Breast epithelium (tissue), 4 donors: ENCODE results near the gene SREK1IP1. TPM values are rescaled to one million over a fixed set of nuclear protein-coding genes. Genes with fewer than 3 reads are reported as not detected.
A peak's percentile ranks its signal among the peaks of the same experiment; 100 is the strongest.

Source experiments
- DNase-seq, 2 donors: peaks; one replicate each; pipeline ENCODE4 v3.0.0-alpha.2; 2019; ENCODE audit warnings: low spot score in 2 of 2
- H3K27ac ChIP-seq, 2 donors: fragments of 200-600 bp; sonication (generic) in 1 of 2; one replicate each; pipeline ENCODE4 v1.5.1; 2016 to 2019; ENCODE audit warnings: mild to moderate bottlenecking in 1 of 2
- H3K27me3 ChIP-seq, 2 donors: fragments of 200-600 bp; sonication (generic) in 1 of 2; one replicate each; pipeline versions ENCODE4 v1.5.1 to v1.6.0; 2017 to 2019; ENCODE audit warnings: control low read depth in 1 of 2, mild to moderate bottlenecking in 1 of 2
- H3K36me3 ChIP-seq: fragments of 200-600 bp; one replicate; pipeline ENCODE4 v1.5.1; 2019
- H3K4me1 ChIP-seq, 2 donors: fragments of 200-600 bp; sonication (generic); one replicate each; pipeline ENCODE4 v1.5.1; 2016 to 2019; ENCODE audit warnings: control low read depth in 1 of 2
- H3K4me3 ChIP-seq, 3 donors: fragments of 200-600 bp; sonication (generic); 1 replicate in 2 of 3; 2 replicates in 1 of 3; pipeline ENCODE4 v1.5.1; 2016 to 2019; ENCODE audit warnings: mild to moderate bottlenecking in 3 of 3, moderate library complexity in 2 of 3
- H3K9me3 ChIP-seq, 2 donors: fragments of 200-600 bp; sonication (generic) in 1 of 2; one replicate each; pipeline ENCODE4 v1.5.1; 2016 to 2019; ENCODE audit warnings: control low read depth in 1 of 2
- CTCF ChIP-seq, 3 donors: fragments of 450-650 bp; IDR thresholded peaks; one replicate each; pipeline ENCODE4 v1.5.1; 2016 to 2017; ENCODE audit warnings: antibody characterized with exemption in 3 of 3, mild to moderate bottlenecking in 3 of 3, moderate library complexity in 3 of 3
- POLR2A ChIP-seq: fragments of 450-650 bp; IDR thresholded peaks from one replicate; pipeline ENCODE4 v1.6.1; 2016; ENCODE audit warnings: antibody characterized with exemption, mild to moderate bottlenecking, moderate library complexity
- POLR2AphosphoS5 ChIP-seq, 3 donors: sonication (generic); formaldehyde crosslinking; IDR thresholded peaks; one replicate each; pipeline ENCODE4 v1.6.1; 2017; ENCODE audit warnings: antibody characterized with exemption in 3 of 3
- intact Hi-C: fragments of 100-400 bp; cut with DNase I; formaldehyde crosslinking; loops from one replicate; pipeline ENCODE4 v1.15.1; 2023; ENCODE audit warnings: low total_unique reads
- total RNA-seq, 3 donors: library from RNA; depleted of rRNA; stranded (reverse); fragments of >200 nt; gene quantifications; one replicate each; pipeline ENCODE4 v1.1.0, GENCODE V29; 2016

Gene SREK1IP1
- total RNA-seq, 3 donors from 2014 or later: 6.6 to 13.0 (median 8.9) TPM

GRCh38 chr5:64790210-64790609 is 21.7 kb upstream of the SREK1IP1 start:
- no peak overlapping the region for H3K27ac ChIP-seq
- H3K36me3 ChIP-seq: no peaks in the 10 kb centered on the region
- no peaks in the 10 kb centered on the region for H3K9me3 ChIP-seq
- H3K27me3 ChIP-seq: no peaks in the 10 kb centered on the region
- H3K4me3 ChIP-seq: no peak overlapping the region
- TF ChIP-seq POLR2A: no peak
- no peak for TF ChIP-seq CTCF (IDR thresholded peaks at IDR 0.05)
- no peak for TF ChIP-seq POLR2AphosphoS5 (IDR thresholded peaks at IDR 0.05)
- DNase-seq: no peak
- intact Hi-C loops: no loop called here
- H3K4me1 ChIP-seq: no peaks in the 10 kb centered on the region

DNA sequence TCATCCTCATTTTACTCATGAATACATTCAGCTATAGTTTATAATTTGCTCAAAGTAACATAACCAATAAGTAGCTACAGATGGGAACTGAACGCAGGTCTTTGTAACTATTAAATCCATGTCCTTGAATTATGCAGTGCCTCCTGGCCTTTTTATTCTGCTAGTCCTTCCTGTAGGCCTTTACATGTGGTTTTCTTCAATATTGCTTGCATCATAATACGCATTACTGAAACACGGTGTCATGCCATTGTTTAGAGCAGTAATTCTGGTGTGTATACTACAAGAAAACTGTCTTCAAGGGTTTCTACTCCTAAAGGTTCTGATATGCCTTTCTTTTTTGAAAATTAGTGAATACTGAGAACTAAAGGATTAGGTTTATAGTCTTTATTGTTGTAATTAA is 21.0 kb upstream of the SREK1IP1 start:
- TF ChIP-seq POLR2A: no peak
- TF ChIP-seq POLR2AphosphoS5 (IDR thresholded peaks at IDR 0.05): no peak
- TF ChIP-seq CTCF (IDR thresholded peaks at IDR 0.05): no peak
- H3K4me1 ChIP-seq: no peaks in the 10 kb centered on the region
- DNase-seq: no peak
- H3K36me3 ChIP-seq: no peaks in the 10 kb centered on the region
- intact Hi-C loops: no loop called here
- no peak overlapping the region for H3K4me3 ChIP-seq
- H3K9me3 ChIP-seq: no peaks in the 10 kb centered on the region
- H3K27me3 ChIP-seq: no peaks in the 10 kb centered on the region
- no peak overlapping the region for H3K27ac ChIP-seq

DNA sequence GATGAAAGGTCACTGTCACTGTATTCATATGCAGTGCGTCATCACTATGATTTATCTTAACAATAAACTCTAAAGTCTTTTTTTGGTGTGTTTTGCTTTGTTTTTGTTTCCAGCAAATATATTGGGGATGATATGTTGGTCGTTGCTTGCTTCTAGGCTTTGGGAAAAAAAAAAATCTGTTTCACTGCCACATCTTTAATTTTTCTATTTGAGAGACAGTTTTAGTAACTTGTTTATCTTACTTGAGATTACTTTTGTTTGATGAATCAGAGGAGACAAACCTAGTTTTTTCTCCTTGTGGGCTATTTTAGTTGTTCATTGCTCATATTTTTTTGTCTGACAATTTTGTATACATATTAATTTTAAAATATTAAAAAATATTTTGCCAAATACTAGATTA is 19.7 kb upstream of the SREK1IP1 start:
- intact Hi-C loops: no loop called here
- Histone ChIP-seq H3K27me3 (no peaks in the 10 kb centered on the region), H3K27ac (no peak overlapping the region), H3K36me3 (no peaks in the 10 kb centered on the region), H3K4me3 (no peak overlapping the region), H3K4me1 (no peaks in the 10 kb centered on the region), H3K9me3 (no peaks in the 10 kb centered on the region)
- no peak for TF ChIP-seq CTCF (IDR thresholded peaks at IDR 0.05)
- no peak for TF ChIP-seq POLR2A
- TF ChIP-seq POLR2AphosphoS5 (IDR thresholded peaks at IDR 0.05): no peak
- no peak for DNase-seq

DNA sequence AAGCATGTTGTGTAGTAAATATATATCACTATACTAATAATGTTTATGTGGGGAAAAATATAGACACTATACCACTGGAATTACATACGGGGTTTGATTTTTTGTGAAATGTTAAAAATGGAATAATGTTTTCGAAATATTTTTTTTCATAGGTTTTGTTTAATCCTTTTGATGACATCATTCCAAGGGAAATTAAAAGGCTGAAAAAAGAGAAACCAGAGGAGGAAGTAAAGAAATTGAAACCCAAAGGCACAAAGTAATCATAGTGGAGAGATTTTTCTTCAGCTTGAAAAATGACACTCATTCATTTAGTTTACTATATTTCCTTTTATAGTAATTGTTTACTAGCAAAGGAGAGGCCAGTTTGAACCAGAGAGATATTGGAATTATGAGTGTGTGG is 17.9 kb upstream of the SREK1IP1 start:
- H3K27me3 ChIP-seq: no peaks in the 10 kb centered on the region
- intact Hi-C loops: no loop called here
- H3K27ac ChIP-seq: no peak overlapping the region

DNA sequence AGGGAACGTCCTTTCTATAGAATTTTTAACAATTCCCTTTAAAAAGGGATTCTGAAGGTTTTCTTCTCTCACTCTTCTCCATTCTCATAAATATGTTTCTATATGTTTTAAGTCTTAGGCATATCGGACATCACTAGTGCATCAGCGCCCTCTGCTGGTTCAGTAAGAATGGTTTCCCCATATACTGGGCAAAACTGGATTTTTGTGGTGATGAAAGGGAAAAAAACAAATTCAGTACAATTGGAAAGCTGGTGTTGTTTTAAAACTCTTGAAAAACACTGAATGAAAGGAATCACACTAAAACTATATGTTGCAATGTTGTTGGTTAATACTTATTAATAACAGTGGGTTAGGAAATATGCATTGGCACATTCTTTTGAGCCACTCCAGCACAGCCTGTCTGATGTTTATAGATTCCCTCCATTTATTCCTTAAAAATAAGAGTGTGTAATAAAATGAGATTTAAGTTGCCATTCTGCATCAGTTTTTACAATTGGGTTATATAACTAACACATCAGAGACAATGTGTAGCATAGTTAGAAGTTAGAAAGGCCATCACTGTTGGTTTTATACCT is 16.0 kb upstream of the SREK1IP1 start:
- H3K4me1 ChIP-seq: no peaks in the 10 kb centered on the region
- no peak overlapping the region for H3K4me3 ChIP-seq
- no peaks in the 10 kb centered on the region for H3K9me3 ChIP-seq
- TF ChIP-seq POLR2AphosphoS5 (IDR thresholded peaks at IDR 0.05) (no peak), CTCF (IDR thresholded peaks at IDR 0.05) (peak; percentile 59 to 74 (median 60)), POLR2A (no peak)
- no peak overlapping the region for H3K27ac ChIP-seq
- intact Hi-C loops: no loop called here
- no peaks in the 10 kb centered on the region for H3K36me3 ChIP-seq
- no peaks in the 10 kb centered on the region for H3K27me3 ChIP-seq
- peak; percentile 26 to 57 for DNase-seq

More for the DNA sequence above, 17.9 kb upstream of the SREK1IP1 start:
- TF ChIP-seq CTCF (IDR thresholded peaks at IDR 0.05) (no peak), POLR2AphosphoS5 (IDR thresholded peaks at IDR 0.05) (no peak), POLR2A (no peak)
- no peak for DNase-seq
- Histone ChIP-seq H3K36me3 (no peaks in the 10 kb centered on the region), H3K9me3 (no peaks in the 10 kb centered on the region), H3K4me1 (no peaks in the 10 kb centered on the region), H3K4me3 (no peak overlapping the region)
